Gastrocnemius medialis (tissue), 4 donors: ENCODE data around the gene KLHDC9. TPM values are rescaled to one million over a fixed set of nuclear protein-coding genes. Genes with fewer than 3 reads are reported as not detected.

Source experiments
- ATAC-seq, 2 donors: fragments of 150-250 bp; one replicate each; pipeline ENCODE4 v1.9.1; 2016
- DNase-seq, 2 donors: peaks; one replicate each; pipeline ENCODE4 v3.0.0-alpha.2; 2019
- H3K27ac ChIP-seq, 4 donors: fragments of 200-600 bp; sonication (generic); 1 replicate in 1 of 4; 2 replicates in 3 of 4; pipeline ENCODE4 v1.5.1; 2016 to 2018; ENCODE audit warnings: mild to moderate bottlenecking in 2 of 4, moderate library complexity in 1 of 4
- H3K27me3 ChIP-seq, 3 donors: fragments of 200-600 bp; sonication (generic) in 2 of 3; 1 replicate in 1 of 3; 2 replicates in 2 of 3; pipeline versions ENCODE4 v1.5.1 to v1.6.0; 2016 to 2019; ENCODE audit warnings: mild to moderate bottlenecking in 1 of 3, moderate library complexity in 1 of 3
- H3K36me3 ChIP-seq, 2 donors: fragments of 200-600 bp; sonication (generic) in 1 of 2; one replicate each; pipeline ENCODE4 v1.5.1; 2017 to 2018
- H3K4me1 ChIP-seq, 2 donors: fragments of 200-600 bp; sonication (generic) in 1 of 2; one replicate each; pipeline ENCODE4 v1.5.1; 2016 to 2017; ENCODE audit warnings: mild to moderate bottlenecking in 2 of 2
- H3K4me3 ChIP-seq, 4 donors: fragments of 200-600 bp; sonication (generic) in 3 of 4; 1 replicate in 1 of 4; 2 replicates in 3 of 4; pipeline ENCODE4 v1.5.1; 2016 to 2019; ENCODE audit warnings: mild to moderate bottlenecking in 2 of 4
- H3K9me3 ChIP-seq, 3 donors: fragments of 200-600 bp; sonication (generic) in 2 of 3; 1 replicate in 1 of 3; 2 replicates in 2 of 3; pipeline ENCODE4 v1.5.1; 2016 to 2019
- POLR2A ChIP-seq, 2 donors: fragments of 450-650 bp; IDR thresholded peaks; one replicate each; pipeline ENCODE4 v1.6.1; 2017; ENCODE audit warnings: antibody characterized with exemption in 2 of 2, mild to moderate bottlenecking in 2 of 2, moderate library complexity in 2 of 2
- in situ Hi-C, 4 donors: fragments of 200-750 bp; cut with MboI; loops; one replicate each; pipeline versions ENCODE4 v1.15.0 to v1.8.0; 2017; ENCODE audit warnings: low sequenced_read_pairs in 4 of 4
- intact Hi-C: fragments of 100-400 bp; cut with DNase I; formaldehyde crosslinking; loops from one replicate; pipeline ENCODE4 v1.15.1; 2023; ENCODE audit warnings: low total_unique reads
- total RNA-seq, 4 donors: library from RNA; depleted of rRNA; stranded (reverse); fragments of >200 nt; gene quantifications; one replicate each; pipeline versions ENCODE4 v1.1.0 to v1.2.3, GENCODE V29; 2016
- TF ChIP-seq, protein P1 (sequence below), 5 experiments: fragments of 450-650 bp in 3 of 5; fragments of 200-600 bp in 2 of 5; sonication (generic) in 2 of 5; IDR thresholded peaks in 4 of 5; conservative IDR thresholded peaks in 1 of 5; 1 replicate in 4 of 5; 2 replicates in 1 of 5; pipeline ENCODE4 v1.5.1; 2016 to 2019; ENCODE audit warnings: antibody characterized with exemption in 5 of 5, mild to moderate bottlenecking in 3 of 5, moderate library complexity in 3 of 5

The KLHDC9 gene
- total RNA-seq, 4 donors from 2014 or later = 0.89 to 2.4 (median 1.3) TPM

DNA sequence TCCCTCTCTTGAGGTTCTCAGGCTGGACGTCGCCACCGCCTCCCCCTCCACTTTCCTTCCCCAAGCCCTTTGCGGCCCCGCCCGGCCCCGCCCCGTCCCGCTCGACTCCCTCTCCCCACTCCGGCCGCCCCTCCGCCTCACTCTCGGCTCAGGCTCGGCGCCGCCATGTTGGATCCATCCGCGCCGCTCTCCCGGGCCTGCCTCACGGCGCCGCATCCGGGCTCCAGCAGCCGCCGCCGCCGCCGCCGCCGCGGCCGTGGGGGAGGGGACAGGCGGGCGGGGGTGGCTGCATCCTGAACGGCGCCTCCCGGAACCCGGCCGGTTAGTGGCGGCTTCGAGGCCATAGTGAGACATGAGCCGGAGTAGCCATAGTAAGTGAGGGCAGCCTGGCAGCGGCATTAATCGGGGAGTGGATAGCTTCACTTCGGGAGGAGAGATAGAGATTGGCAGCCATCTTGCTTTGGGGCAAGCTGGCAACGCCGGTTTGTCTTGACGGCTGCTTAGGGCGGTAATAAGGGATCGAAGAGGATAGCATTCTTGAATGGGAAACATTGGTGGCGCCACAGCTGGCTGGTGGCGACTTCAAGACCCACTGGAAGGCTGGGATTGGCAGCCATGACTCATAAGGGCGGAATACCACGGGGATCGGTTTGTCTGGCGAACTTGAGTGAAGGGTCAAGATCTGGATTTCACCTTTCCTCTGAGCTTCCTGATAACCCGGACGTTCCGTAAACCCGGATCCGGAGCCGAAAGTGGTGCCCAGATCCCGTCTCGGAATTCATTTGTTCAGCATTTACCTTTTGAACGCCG lies 34.5 kb downstream of the KLHDC9 start, which contains the start of gene DEDD:
DEDD (minus strand) TSS at position 258 of the 810 bp plus-strand sequence. CDS start 8,205 bp downstream, outside the sequence.
- DNase-seq (peak; percentile 95 to 96), ATAC-seq (peak; percentile 96 to 98)
- peak within 1 kb of the TSS; percentile 83 to 91 (median 84) for H3K4me3 ChIP-seq
- peak within 1 kb of the TSS; percentile 94 to 98 (median 96) for H3K27ac ChIP-seq
- in situ Hi-C loops (no loop called here), intact Hi-C loops (loop anchor here (1.0 to 10.0 kb wide), 8 partner anchors 14 to 1098 kb away; partner anchors contain the start of genes NDUFS2, NIT1, PFDN2 and PIGM)
- H3K27me3 ChIP-seq = no peaks in the 10 kb centered on the region
- H3K36me3 ChIP-seq = peaks cover 0 to 31% of the 10 kb centered on the region in 2 donors
- H3K4me1 ChIP-seq = peaks cover 55 to 56% of the 10 kb centered on the region in 2 donors
- TF ChIP-seq, protein P1, sequence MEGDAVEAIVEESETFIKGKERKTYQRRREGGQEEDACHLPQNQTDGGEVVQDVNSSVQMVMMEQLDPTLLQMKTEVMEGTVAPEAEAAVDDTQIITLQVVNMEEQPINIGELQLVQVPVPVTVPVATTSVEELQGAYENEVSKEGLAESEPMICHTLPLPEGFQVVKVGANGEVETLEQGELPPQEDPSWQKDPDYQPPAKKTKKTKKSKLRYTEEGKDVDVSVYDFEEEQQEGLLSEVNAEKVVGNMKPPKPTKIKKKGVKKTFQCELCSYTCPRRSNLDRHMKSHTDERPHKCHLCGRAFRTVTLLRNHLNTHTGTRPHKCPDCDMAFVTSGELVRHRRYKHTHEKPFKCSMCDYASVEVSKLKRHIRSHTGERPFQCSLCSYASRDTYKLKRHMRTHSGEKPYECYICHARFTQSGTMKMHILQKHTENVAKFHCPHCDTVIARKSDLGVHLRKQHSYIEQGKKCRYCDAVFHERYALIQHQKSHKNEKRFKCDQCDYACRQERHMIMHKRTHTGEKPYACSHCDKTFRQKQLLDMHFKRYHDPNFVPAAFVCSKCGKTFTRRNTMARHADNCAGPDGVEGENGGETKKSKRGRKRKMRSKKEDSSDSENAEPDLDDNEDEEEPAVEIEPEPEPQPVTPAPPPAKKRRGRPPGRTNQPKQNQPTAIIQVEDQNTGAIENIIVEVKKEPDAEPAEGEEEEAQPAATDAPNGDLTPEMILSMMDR (IDR thresholded peaks at IDR 0.05 in 4 of 5, conservative IDR thresholded peaks at IDR 0.05 in 1 of 5) = no peak
- peak; percentile 65 to 68 for TF ChIP-seq POLR2A (IDR thresholded peaks at IDR 0.05)
- H3K9me3 ChIP-seq = no peaks in the 10 kb centered on the region

DNA sequence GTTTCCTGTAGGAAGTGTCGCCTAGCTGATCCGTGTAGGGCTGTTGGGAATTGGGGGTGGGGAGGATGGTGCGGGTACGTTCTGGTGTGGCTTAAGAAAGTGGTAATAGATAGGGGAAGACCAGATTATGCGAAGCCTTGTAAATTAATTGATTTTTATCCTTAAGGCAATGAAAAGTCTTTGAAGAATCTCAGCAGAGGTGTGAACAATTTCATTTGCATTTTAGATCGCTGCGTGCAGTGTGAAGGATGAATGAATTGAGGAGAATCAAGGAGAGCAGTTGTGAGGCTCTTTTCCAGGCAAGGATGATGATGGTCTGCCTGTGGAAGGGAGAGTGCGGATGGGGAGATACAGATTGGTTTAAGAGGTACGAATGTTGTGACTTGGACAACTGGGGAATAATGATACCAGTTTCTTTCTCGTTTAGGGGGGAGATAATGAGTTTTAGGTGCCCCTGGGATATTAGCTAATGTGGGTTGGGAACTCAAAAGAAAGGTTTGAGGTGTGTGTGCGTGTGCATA lies 35.1 kb downstream of the KLHDC9 start:
- in situ Hi-C loops (no loop called here), intact Hi-C loops (loop anchor here (1.0 to 10.0 kb wide), 5 partner anchors 20 to 1098 kb away; partner anchors contain the start of genes NDUFS2, PIGM, TOMM40L and UFC1)
- Histone ChIP-seq H3K27ac (peak overlapping the region; percentile 94 to 98 (median 96)), H3K9me3 (no peaks in the 10 kb centered on the region), H3K4me1 (peaks cover 54 to 59% of the 10 kb centered on the region in 2 donors), H3K36me3 (peaks cover 0 to 24% of the 10 kb centered on the region in 2 donors), H3K4me3 (peak overlapping the region; percentile 83 to 91 (median 84)), H3K27me3 (no peaks in the 10 kb centered on the region)
- no peak for DNase-seq
- TF ChIP-seq, protein P1 (IDR thresholded peaks at IDR 0.05 in 4 of 5, conservative IDR thresholded peaks at IDR 0.05 in 1 of 5) = no peak
- TF ChIP-seq POLR2A (IDR thresholded peaks at IDR 0.05) = no peak
- no peak for ATAC-seq

DNA sequence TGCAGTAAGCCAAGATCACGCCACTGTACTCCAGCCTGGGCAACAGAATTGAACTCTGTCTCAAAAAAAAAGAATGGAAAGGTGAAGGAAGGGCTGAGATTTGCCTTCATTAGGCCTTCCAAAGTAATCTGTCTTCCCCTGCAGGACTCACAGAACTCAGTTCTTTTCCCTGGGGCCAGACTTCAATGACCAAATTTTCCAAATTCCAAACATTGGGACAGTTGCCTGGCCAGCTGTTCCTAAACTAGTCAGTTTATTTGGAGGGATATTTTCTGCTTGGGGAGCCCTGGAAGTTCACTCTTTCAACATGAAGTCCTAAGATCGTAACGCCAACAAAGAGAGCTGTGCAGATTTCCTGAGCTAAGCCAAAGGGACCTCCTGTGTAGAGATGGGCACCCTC lies 39.7 kb downstream of the KLHDC9 start:
- H3K4me3 ChIP-seq = no peak overlapping the region
- no peak for DNase-seq
- ATAC-seq = no peak
- no peaks in the 10 kb centered on the region for H3K9me3 ChIP-seq
- peaks cover 26 to 36% of the 10 kb centered on the region in 2 donors for H3K4me1 ChIP-seq
- intact Hi-C loops = loop anchor here (10.0 kb wide), 1 partner anchor 1103 kb away; the partner anchor contains the start of gene PIGM
- TF ChIP-seq POLR2A (IDR thresholded peaks at IDR 0.05) = no peak
- TF ChIP-seq, protein P1 (IDR thresholded peaks at IDR 0.05 in 4 of 5, conservative IDR thresholded peaks at IDR 0.05 in 1 of 5) = no peak
- H3K27ac ChIP-seq = peak overlapping the region in 2 of 4 donors; percentile 20 to 28
- in situ Hi-C loops = no loop called here
- no peaks in the 10 kb centered on the region for H3K27me3 ChIP-seq
- peaks cover 0 to 6% of the 10 kb centered on the region in 2 donors for H3K36me3 ChIP-seq

DNA sequence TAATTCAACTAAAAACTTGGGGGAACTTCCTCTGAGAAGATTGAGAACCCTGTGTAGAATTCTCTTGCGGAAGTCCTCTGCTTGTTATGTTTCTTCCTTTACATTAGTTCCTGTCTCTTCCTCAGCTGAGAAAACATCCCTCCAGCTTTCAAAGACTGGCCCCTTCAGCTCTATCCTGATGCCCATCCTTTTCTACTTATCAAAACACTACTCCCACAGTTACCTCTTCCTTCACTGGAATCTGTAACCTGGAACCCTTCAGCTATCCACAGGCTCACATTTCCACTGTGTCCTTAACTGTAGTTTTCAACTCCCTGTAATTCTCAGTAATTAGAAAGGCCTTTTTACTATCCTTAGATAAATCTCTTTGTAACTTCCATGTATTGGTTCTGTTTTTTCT lies 40.3 kb downstream of the KLHDC9 start:
- DNase-seq (no peak), ATAC-seq (no peak)
- Histone ChIP-seq H3K9me3 (no peaks in the 10 kb centered on the region), H3K36me3 (peaks cover 0 to 6% of the 10 kb centered on the region in 2 donors), H3K27me3 (no peaks in the 10 kb centered on the region), H3K4me1 (peaks cover 25 to 33% of the 10 kb centered on the region in 2 donors), H3K4me3 (no peak overlapping the region), H3K27ac (peak overlapping the region in 2 of 4 donors; percentile 15 to 28)
- intact Hi-C loops (loop anchor here (10.0 kb wide), 1 partner anchor 1104 kb away; the partner anchor contains the start of gene PIGM), in situ Hi-C loops (no loop called here)
- TF ChIP-seq, protein P1 (IDR thresholded peaks at IDR 0.05 in 4 of 5, conservative IDR thresholded peaks at IDR 0.05 in 1 of 5) = no peak
- no peak for TF ChIP-seq POLR2A (IDR thresholded peaks at IDR 0.05)
